Thoracic aorta endothelial cell (primary cell): ENCODE measurements around the gene IAH1. TPM values are rescaled to one million over a fixed set of nuclear protein-coding genes. Genes with fewer than 3 reads are reported as not detected.

ENCODE experiments used
- total RNA-seq: library from RNA; depleted of rRNA; stranded (reverse); fragments of >200 nt; gene quantifications from 2 replicates; pipeline ENCODE4 v1.2.3, GENCODE V29; 2012

Gene IAH1, protein sequence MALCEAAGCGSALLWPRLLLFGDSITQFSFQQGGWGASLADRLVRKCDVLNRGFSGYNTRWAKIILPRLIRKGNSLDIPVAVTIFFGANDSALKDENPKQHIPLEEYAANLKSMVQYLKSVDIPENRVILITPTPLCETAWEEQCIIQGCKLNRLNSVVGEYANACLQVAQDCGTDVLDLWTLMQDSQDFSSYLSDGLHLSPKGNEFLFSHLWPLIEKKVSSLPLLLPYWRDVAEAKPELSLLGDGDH
- 30.9 and 33.7 TPM in 2 replicates for total RNA-seq

DNA sequence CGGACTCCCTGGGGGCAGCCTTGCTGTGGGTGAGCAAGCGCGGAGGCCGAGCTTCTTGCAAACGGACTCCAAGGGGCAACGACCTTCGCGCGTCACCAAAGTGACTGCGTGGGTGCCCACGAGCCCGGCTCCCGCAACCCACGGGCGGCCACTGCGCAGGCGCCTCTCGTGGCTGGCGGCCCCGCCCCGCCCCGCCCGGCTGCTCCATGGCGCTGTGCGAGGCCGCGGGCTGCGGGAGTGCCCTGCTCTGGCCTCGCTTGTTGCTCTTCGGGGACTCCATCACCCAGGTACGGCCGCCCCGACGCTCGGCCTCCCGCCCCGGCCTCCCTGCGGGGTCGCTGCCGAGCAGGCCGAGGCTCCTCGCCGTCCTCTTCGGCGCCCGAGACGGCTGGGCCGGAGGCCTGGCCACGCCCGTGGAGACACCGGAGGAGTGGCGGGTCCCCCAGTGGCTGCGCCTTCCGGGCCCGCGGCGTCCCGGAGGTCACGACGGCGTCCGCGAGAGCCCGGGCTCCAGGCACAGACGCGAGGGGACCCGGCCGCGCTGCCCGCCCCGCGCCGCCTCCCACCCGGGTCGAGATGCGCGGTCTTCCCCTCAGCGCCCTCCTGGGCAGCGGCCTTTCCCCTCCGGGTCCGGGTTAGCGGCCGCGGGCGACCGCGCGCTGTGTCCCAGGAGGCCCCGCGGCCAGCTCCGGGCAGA, at the start of gene IAH1:
Gene IAH1, plus strand, starts transcription at position 191 of the 697 bp plus-strand sequence. Its CDS starts 16 bp downstream, at position 207.

Other genes starting within 250 kb of the IAH1 start
- gene ITGB1BP1, start 51.0 kb upstream of the IAH1 start, total RNA-seq = 58.1 and 69.8 TPM in 2 replicates
- gene CPSF3, start 50.9 kb upstream of the IAH1 start, total RNA-seq = 83.9 and 95.3 TPM in 2 replicates
- gene ADAM17, start 81.3 kb downstream of the IAH1 start, total RNA-seq = 68.0 and 70.3 TPM in 2 replicates
- gene YWHAQ, start 156.4 kb downstream of the IAH1 start, total RNA-seq = 469 and 541 TPM in 2 replicates